GM19043 (cell line): ENCODE data around the gene YEATS4.

ENCODE experiments used
- ATAC-seq: cut with Tn5 transposase; IDR thresholded peaks from one replicate; pipeline ENCODE4 v1.9.1; 2021; ENCODE audit warnings: low read depth; ENCODE audit not compliant: unreplicated experiment

Gene YEATS4

DNA sequence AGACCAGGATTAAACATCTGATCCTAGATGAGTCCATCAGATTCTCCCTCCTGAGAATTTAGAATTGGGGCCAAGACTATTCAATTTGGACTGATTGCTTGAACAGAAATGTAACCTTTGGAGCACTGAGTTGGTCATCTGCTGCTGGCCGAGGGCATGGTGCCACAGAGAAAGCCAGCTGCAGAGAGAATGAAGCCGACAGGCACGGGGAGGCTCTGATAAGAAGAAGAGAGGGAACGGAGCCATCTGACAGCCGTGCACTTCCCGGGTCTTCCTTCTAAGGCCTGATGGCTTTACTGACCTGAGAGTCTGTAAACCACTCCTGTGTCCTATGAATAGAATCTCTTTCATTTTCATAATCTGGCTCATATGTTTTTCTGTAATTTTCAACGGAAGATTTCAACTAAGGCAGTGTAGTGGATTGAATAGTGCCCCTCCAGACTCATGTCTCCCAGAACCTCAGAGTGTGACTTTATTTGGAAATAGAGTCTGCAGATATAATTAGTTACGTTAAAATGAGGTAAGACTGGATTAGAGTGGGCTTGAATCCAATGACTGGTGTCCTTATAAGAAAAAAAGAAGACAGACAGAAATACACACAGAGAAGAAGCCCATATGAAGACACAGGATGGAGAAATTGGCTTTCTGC is 71.5 kb downstream of the YEATS4 start:
- no peak for ATAC-seq

DNA sequence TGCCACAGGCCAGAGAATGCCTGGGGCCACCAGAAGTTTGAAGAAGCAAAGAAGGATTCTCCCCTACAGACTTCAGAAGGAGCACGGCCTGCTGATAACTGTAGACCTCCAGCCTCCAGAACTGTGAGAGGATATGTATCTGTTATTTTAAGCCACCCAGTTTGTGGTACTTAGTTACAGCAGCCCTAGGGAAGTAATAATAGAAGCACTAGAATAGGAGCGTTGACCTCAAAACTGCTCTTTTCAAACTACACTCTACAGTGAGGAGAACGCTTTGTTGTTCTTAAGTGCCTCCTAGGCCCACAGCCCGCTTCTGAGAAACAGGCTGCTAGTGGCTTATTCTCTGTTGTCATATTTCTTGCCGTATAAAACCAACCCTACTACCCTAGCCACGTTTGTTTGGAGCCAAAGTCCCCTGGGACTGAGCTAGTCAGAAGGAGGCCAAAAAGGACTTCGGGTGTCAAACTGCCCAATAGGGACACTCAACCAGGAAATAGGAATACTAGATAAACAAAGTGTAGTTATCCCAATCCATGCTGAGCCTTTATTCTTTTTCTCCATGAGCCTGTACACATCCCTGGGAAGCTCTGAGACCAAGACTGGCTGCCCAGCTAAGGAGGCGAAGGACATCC is 72.2 kb downstream of the YEATS4 start:
- no peak for ATAC-seq

DNA sequence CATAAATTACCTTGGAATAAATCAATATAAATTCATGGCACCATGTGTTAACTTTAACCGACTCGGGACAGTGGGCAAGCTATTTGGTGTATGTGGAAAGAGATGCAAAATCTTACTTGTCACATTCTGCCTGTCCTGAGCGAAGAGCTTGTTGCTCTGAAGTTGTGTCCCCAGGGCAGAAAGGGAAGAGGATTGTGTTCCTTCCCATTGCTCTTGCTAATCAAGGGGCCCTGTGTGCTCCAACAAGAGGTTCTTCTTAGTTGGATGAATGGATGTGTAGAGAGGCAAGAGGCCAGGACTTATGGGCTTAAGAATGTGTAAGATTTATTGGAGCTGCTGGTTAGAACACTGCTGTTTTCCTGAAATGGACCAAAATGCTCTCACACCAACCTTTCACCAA is 74.1 kb downstream of the YEATS4 start:
- ATAC-seq: no peak

DNA sequence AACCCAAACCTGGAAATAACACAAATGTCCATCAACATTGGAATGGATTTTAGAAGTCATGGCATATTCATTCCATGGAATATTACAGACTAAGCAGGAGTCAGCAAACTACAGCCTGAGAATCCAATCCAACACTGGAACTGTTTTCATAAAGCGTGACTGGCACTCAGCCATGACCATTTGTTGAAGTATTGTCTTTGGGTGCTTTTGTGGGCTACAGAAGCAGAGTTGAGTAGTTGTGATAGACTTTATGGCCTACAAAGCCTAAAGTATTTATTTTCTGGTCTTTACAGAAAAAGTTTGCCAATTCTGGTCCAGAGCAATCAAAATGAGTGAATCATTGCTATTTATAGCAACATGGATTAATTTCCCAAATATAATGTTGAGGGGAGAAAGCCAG is 76.1 kb downstream of the YEATS4 start:
- ATAC-seq: no peak

DNA sequence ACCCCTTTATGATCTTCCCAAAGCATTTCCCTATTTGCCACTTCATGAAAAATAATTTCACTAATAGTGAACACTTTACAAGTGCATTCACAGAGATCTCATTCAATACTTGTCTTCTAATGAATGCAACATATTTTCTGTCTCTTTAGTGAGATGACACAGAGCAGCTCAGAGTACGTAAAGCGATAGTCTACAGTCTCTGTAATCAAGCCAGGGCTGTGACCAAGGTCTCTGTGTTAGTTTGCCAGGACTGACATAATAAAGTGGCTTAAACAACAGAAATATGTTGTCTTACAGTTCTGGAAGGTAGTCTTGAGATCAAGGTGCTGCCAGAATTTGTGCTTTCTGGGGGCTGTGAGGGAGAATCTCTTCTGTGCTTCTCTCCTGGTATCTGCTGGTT is 77.5 kb downstream of the YEATS4 start:
- no peak for ATAC-seq

DNA sequence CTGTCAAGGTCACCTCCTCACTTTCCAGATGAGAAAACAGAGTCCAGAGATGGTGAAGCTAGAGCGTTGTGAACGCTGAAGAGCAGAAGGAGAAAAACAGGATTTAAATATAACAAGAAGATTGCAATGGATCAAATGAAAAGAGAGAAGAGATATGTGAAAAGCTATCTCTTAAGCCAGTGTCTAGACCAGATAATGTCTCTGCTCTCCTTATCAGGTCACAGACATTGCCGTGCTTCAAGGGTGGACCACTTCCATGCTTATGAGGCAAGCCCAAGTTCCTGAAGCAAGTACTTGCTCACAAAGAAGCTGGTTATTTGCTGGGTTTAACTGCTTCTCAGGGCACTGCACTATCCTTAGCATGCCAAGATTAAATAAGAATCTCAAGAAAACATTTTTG is 79.0 kb downstream of the YEATS4 start:
- ATAC-seq: no peak

DNA sequence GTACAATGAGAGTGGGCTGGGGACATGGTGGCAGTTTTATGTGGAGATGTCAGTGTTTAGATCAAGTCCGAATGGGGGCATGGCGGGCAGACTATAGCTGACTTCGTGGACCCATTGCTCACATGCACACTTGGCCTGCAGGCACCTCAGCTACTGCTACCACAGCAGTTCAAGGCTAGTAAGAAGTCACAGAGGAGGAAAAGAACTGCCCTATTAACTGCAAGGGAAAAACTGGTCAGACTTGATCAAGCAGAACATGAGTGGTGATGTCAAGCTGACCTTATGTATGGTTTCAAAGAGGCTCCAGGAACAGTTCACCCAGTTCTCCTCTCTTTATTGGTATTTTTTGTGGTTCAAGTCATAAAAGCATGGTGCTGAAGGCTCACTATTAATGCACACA is 80.5 kb downstream of the YEATS4 start:
- no peak for ATAC-seq
